NCI-H187 (cell line): ENCODE measurements around the gene PTAR1.
"Not testable (repeated sequence)": the region's sequence is repeated elsewhere in the genome, so short reads cannot be mapped to it uniquely, and the experiment has no call there.

Experiments
- DNase-seq, 2 experiments: peaks; one replicate each; lab custom pipeline; 2025; lab: John Stamatoyannopoulos, UW

The PTAR1 gene

GRCh38 chr9:69759421-69760277, at the start of gene PTAR1:
PTAR1 (minus strand) TSS chr9:69760011; CDS start chr9:69759938, 73 bp downstream.
- DNase-seq: peak; percentile 58 to 78

GRCh38 chr9:69809304-69809863, 49.6 kb upstream of the PTAR1 start:
- no peak for DNase-seq

- DNase-seq: no peak
Measured at GRCh38 chr9:69806627-69807026, 46.8 kb upstream of the PTAR1 start.

GRCh38 chr9:69805962-69806515, 46.2 kb upstream of the PTAR1 start:
- DNase-seq: no peak

- no peak for DNase-seq
Measured at GRCh38 chr9:69801989-69802388, 42.2 kb upstream of the PTAR1 start.

GRCh38 chr9:69800027-69800426, 40.2 kb upstream of the PTAR1 start:
- DNase-seq: not testable (repeated sequence)

- not testable (repeated sequence) for DNase-seq
Measured at GRCh38 chr9:69799521-69799920, 39.7 kb upstream of the PTAR1 start.

- DNase-seq: no peak
Measured at GRCh38 chr9:69798744-69799143, 38.9 kb upstream of the PTAR1 start.

GRCh38 chr9:69797675-69798074, 37.9 kb upstream of the PTAR1 start:
- DNase-seq: no peak

GRCh38 chr9:69794356-69794755, 34.5 kb upstream of the PTAR1 start:
- DNase-seq: no peak

- no peak for DNase-seq
Measured at GRCh38 chr9:69785757-69786156, 25.9 kb upstream of the PTAR1 start.

GRCh38 chr9:69773258-69773657, 13.4 kb upstream of the PTAR1 start:
- DNase-seq: no peak

GRCh38 chr9:69771775-69772418, 12.1 kb upstream of the PTAR1 start:
- no peak for DNase-seq

- no peak for DNase-seq
Measured at GRCh38 chr9:69768716-69769115, 8.9 kb upstream of the PTAR1 start.

GRCh38 chr9:69768101-69768500, 8.3 kb upstream of the PTAR1 start:
- no peak for DNase-seq

GRCh38 chr9:69763862-69764261, 4.1 kb upstream of the PTAR1 start:
- not testable (repeated sequence) for DNase-seq

- no peak for DNase-seq
Measured at GRCh38 chr9:69762527-69762926, 2.7 kb upstream of the PTAR1 start.

- no peak for DNase-seq
Measured at GRCh38 chr9:69760278-69760610, 433 bp upstream of the PTAR1 start.

GRCh38 chr9:69759021-69759420, 790 bp downstream of the PTAR1 start:
- no peak for DNase-seq

GRCh38 chr9:69757996-69758675, 1.7 kb downstream of the PTAR1 start:
- peak in 1 of 2 experiments; percentile 2 for DNase-seq

GRCh38 chr9:69755205-69755604, 4.6 kb downstream of the PTAR1 start:
- DNase-seq: no peak

- no peak for DNase-seq
Measured at GRCh38 chr9:69753830-69754229, 6.0 kb downstream of the PTAR1 start.
